Measurements from ENCODE around the gene GOSR2. TPM values are rescaled to one million over a fixed set of nuclear protein-coding genes. Genes with fewer than 3 reads are reported as not detected.

Gene GOSR2
- total and polyA plus RNA-seq, 9 of the 15 experiments (the other 6 are each of a cell fraction or from before 2014, with no cell fraction given), result 32.7 to 96.3 (median 48.9) TPM

- intact Hi-C loops (cut with micrococcal nuclease), result loop anchor here (5.0 kb wide), 1 partner anchor 41 kb away; no protein-coding TSS in a partner anchor
- no peak overlapping the region for H3K9ac ChIP-seq (ENCODE audit: insufficient read depth in 1 of 2, low read depth in 2 of 2, low read length in 2 of 2)
- H2AFZ ChIP-seq (ENCODE audit: low read depth, low read length), result no peak overlapping the region
- peaks cover 2% of the 10 kb centered on the region for H3K9me1 ChIP-seq (ENCODE audit: control insufficient read depth, insufficient read depth, low read length)
- ChIA-PET CTCF (ENCODE audit: low intra/inter-chr PET ratio) (no interaction called here), POLR2A (interaction anchor here (1.0 to 1.3 kb wide), 2 partner anchors 12 to 37 kb away, joined by 4 to 6 read pairs; no protein-coding TSS in a partner anchor)
- H3K4me1 ChIP-seq (replicated peaks in 1 of 2; ENCODE audit: control insufficient read depth in 2 of 2, insufficient read depth in 2 of 2, low read length in 2 of 2), result peaks cover 9 to 10% of the 10 kb centered on the region in 2 experiments; a peak in 4 of 5 replicates
- no peak for FAIRE-seq
- no peak for DNase-seq (ENCODE audit: extremely low read depth in 1 of 4, low spot score in 3 of 4)
- H3K79me2 ChIP-seq (ENCODE audit: control insufficient read depth, insufficient read depth, low read length), result no peaks in the 10 kb centered on the region
- H3K27ac ChIP-seq (ENCODE audit: extremely low read depth, low read depth, low read length), result no peak overlapping the region
- 5% methylated on average over 9 of the region's 9 CpGs for WGBS (ENCODE audit: insufficient coverage, low coverage, missing lambda C conversion rate)
- H3K9me3 ChIP-seq (replicated peaks; ENCODE audit: control insufficient read depth, insufficient read depth, low read depth, low read length), result peaks cover 4% of the 10 kb centered on the region; the same call in 1 of the 2 replicates
- H3K4me2 ChIP-seq (ENCODE audit: insufficient read depth, low read length), result no peak overlapping the region
- no peak overlapping the region for H3K4me3 ChIP-seq
- H3K27me3 ChIP-seq (ENCODE audit: control insufficient read depth in 2 of 2, insufficient read depth in 2 of 2, low read length in 2 of 2), result peaks cover 8 to 23% of the 10 kb centered on the region in 2 experiments; a peak in 3 of 5 replicates
- H3K36me3 ChIP-seq (ENCODE audit: control insufficient read depth, insufficient read depth, low read length), result no peaks in the 10 kb centered on the region
- in situ Hi-C loops (cut with MboI), result no loop called here
- no TSS peak for BruUV-seq (replicated peaks)
- no peak for TF ChIP-seq RBM34 (IDR thresholded peaks at IDR 0.05; ENCODE audit: borderline replicate concordance, insufficient read depth, low read length)
- TF ChIP-seq SMARCA5 (IDR thresholded peaks at IDR 0.05), result no peak
- no peak for TF ChIP-seq FOXM1 (IDR thresholded peaks at IDR 0.05; ENCODE audit: low read depth)
- TF ChIP-seq FOXM1 (CRISPR knock-in tag; IDR thresholded peaks at IDR 0.05; ENCODE audit: low read depth), result no peak
- TF ChIP-seq ZNF282 (CRISPR knock-in tag; IDR thresholded peaks at IDR 0.05), result no peak
- TF ChIP-seq IFI16 (CRISPR knock-in tag; IDR thresholded peaks at IDR 0.05), result no peak
- no peak for TF ChIP-seq ZNF717 (CRISPR knock-in tag; IDR thresholded peaks at IDR 0.05)
- TF ChIP-seq NR1H2 (CRISPR knock-in tag; IDR thresholded peaks at IDR 0.05), result no peak
- no peak for TF ChIP-seq HLTF (IDR thresholded peaks at IDR 0.05)
- TF ChIP-seq CEBPG (CRISPR knock-in tag; IDR thresholded peaks at IDR 0.05), result no peak
- TF ChIP-seq CEBPG (tag; conservative IDR thresholded peaks at IDR 0.05 in 1 of 2, IDR thresholded peaks at IDR 0.05 in 1 of 2), result no peak
- TF ChIP-seq PML (IDR thresholded peaks at IDR 0.05; ENCODE audit: low read length), result no peak
- TF ChIP-seq, protein P1, sequence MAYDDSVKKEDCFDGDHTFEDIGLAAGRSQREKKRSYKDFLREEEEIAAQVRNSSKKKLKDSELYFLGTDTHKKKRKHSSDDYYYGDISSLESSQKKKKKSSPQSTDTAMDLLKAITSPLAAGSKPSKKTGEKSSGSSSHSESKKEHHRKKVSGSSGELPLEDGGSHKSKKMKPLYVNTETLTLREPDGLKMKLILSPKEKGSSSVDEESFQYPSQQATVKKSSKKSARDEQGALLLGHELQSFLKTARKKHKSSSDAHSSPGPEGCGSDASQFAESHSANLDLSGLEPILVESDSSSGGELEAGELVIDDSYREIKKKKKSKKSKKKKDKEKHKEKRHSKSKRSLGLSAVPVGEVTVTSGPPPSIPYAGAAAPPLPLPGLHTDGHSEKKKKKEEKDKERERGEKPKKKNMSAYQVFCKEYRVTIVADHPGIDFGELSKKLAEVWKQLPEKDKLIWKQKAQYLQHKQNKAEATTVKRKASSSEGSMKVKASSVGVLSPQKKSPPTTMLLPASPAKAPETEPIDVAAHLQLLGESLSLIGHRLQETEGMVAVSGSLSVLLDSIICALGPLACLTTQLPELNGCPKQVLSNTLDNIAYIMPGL (CRISPR knock-in tag; IDR thresholded peaks at IDR 0.05), result no peak
- TF ChIP-seq, protein P2, sequence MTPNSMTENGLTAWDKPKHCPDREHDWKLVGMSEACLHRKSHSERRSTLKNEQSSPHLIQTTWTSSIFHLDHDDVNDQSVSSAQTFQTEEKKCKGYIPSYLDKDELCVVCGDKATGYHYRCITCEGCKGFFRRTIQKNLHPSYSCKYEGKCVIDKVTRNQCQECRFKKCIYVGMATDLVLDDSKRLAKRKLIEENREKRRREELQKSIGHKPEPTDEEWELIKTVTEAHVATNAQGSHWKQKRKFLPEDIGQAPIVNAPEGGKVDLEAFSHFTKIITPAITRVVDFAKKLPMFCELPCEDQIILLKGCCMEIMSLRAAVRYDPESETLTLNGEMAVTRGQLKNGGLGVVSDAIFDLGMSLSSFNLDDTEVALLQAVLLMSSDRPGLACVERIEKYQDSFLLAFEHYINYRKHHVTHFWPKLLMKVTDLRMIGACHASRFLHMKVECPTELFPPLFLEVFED (CRISPR knock-in tag; conservative IDR thresholded peaks at IDR 0.05), result no peak
- no peak for TF ChIP-seq ZNF696 (CRISPR knock-in tag; conservative IDR thresholded peaks at IDR 0.05)
- no peaks in the 10 kb centered on the region for H4K20me1 ChIP-seq (replicated peaks; ENCODE audit: control insufficient read depth, insufficient read depth, low read length)
- ATAC-seq, result no peak; the same call in 2 of the 3 replicates
These were observed 21.7 kb upstream of the GOSR2 start for GRCh38 chr17:46901291-46901690.
